HG03135 (cell line): Measurements from ENCODE around the gene TP73.

ENCODE experiments used
- ATAC-seq: cut with Tn5 transposase; IDR thresholded peaks from one replicate; pipeline ENCODE4 v1.9.1; 2021; ENCODE audit warnings: mild to moderate bottlenecking, moderate library complexity; ENCODE audit not compliant: unreplicated experiment

TP73 gene

DNA sequence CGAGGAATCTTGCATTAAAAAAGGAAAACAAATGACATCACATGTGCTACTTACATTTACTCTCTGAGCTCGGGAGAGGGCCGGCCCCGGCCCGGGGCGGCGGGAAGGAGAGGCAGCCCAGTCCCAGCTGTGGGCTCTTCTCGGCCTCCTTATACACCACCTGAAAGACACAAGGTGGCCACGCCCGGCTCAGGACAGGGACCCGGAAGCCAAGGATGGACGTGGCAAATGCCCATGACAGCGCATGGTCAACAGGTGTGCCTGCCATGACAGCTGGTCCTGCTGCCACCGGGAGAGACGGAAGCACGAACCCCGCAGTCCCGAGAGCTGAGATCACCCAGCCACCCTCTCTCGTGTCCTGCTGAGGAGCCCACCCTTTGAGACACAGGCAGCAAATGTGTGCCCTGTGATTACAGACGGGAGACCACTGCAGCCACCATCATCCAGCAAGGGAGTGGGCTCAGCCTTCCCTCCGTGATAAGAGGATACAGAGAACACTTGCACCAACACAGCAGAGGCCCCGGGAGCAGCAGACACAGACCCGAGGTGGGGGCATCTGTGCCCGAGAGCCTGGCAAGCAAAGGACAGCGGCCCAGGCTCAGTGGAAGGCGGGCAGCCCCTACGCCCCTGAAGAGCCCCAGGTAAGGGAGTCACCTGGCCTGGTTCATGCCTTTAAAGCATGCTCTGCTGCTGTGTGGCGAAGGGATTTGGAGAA lies 18.8 kb upstream of the TP73 start:
- ATAC-seq, result no peak

DNA sequence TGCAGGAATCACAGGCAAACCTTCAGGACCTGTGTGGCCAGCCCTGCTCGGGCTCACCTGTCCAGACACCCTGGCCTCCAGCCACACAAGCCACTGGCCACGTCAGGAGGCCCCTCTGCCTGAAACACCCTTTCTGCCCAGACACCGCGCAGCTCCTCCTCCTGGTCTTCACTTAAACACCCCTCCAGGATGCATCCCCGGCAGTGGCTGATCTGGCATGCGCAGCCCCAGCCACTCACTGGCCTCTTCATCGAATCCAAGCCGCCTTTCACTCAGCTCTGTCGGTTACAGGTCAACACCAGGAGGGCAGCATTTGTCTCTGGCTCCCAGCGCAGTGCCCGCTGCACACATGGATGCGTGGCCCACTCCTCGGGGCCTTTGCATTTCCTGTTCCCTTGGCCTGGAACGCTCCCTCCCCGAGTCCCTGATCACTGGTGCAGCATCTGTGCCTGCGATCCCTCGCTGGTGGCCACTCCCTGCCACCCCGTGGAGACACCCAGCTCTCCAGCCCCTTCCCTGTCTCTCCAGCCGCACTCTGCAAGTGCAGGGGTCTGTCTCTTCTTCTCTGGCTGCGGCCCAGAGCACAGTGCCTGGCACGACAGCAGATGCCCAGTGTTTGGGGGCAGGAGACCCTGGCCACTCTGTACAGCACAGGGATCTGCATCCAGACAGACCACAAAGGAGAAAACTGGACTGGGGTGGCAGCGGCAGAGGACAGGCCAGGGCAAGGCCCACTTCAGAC lies 18.1 kb upstream of the TP73 start:
- ATAC-seq, result no peak

DNA sequence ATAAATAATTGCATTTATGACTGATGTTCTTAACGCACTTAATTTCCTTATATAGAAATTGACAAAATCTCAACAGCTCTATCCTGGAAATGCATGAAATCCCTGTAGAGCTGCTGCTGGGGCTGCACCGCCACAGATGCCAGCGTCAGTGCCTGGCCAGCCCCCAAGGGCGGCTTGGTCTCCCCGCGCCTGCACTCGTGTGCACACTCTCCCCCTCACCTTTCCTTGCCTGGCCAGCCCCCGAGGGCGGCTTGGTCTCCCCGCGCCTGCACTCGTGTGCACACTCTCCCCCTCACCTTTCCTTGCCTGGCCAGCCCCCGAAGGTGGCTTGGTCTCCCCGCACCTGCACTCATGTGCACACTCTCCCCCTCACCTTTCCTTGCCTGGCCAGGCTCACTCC lies 16.2 kb upstream of the TP73 start:
- ATAC-seq, result no peak

DNA sequence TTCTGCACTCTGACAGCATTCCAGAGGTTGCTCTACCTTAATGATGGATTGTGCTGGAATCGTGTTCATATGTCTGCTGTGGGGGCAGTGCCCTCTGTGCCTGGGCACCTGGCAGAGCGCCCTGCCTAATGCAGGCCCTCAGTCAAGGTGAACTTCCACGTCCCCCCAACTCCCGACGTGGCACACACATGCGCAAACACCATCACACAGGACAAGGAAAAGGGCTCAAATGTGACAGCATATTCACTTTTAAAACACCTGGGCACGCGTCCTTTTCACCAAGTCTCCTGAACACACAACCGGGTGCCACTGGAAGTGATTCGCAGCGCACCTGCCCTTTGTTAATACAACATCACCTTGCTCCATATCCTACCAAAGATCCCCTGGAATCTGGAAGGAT lies 15.8 kb upstream of the TP73 start:
- ATAC-seq, result no peak

DNA sequence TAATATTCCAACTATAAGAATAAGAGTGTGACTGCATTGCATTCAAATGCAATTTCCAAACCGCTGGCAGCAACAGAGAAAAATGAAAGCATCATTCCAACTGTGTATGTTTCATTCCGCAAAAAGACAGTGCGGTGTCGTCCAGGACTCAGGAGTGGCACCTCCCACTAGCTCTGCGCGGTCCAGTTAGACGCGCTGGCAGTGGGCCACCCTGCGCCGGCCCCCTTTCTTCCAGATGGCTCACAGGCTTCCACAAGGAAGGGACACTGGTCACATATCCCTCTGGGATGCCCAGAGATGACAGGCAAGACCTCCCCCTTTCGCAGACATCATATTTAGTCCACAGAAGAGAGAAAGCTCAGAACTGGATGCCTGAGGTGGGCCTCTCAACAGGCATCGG lies 14.3 kb upstream of the TP73 start:
- ATAC-seq, result no peak

DNA sequence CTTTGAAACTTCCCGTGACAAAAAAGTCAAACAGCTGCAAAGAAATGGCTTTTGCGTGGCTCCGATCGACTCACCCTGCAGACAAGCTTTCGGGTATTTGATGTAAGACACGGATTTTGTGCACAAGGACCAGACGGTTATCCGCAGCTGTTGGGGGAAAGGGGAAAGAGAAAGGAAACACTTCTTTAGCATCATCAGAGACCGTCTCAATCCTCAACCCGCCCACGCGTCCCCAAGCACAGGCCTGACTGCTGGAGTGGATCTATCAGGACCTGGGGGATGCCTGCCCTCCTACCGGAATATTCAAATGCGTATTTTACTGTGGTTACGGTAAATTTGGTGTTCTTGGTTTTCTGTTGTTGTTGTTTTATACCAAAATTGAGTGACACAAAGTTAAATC lies 13.6 kb upstream of the TP73 start:
- no peak for ATAC-seq

DNA sequence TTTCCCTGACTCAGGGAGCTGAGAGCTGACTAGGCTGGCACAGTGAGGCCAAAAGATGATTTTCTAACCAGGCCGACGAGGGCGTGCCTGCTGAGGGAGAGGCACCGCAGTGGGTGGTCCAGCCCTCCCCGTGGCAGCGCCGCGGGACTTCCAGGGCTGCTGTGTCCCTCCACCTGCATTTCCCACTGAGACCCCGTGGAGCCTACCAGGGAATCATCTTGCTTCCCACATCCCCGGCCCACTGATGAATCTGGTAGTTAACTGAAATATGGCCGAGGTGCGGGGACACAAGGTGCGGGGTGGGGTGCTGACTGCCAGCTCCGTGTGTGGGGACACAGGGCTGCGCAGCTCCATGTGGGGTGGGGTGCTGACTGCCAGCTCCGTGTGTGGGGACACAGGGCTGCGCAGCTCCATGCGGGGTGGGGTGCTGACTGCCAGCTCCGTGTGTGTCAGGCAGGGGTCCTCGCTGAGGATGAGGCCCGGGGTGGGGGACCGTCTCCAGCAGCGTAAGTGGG lies 12.9 kb upstream of the TP73 start:
- ATAC-seq, result no peak

DNA sequence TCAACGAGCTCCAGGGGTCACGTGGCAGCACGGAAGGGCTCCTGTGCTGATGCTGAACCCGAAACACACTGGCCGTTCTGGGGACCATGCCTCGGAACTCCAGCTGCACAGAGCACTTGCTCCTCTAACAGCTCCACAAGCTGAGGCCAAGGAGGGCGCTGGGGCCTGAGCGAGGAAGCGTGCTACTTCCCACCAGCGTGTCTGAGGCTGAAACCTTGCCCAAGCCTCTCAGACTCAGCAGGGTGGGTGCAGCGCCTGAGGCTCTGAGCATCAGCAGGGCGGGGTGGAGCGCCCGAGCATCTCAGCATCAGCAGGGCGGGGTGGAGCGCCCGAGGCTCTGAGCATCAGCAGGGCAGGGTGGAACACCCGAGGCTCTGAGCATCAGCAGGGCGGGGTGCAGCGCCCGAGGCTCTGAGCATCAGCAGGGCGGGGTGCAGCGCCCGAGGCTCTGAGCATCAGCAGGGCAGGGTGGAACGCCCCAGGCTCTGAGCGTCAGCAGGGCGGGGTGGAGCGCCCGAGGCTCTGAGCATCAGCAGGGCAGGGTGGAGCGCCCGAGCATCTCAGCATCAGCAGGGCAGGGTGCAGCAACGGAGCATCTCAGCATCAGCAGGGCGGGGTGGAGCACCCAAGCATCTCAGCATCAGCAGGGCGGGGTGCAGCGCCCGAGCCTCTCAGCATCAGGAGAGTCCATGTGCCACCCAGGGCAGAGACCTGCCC lies 12.0 kb upstream of the TP73 start:
- no peak for ATAC-seq

DNA sequence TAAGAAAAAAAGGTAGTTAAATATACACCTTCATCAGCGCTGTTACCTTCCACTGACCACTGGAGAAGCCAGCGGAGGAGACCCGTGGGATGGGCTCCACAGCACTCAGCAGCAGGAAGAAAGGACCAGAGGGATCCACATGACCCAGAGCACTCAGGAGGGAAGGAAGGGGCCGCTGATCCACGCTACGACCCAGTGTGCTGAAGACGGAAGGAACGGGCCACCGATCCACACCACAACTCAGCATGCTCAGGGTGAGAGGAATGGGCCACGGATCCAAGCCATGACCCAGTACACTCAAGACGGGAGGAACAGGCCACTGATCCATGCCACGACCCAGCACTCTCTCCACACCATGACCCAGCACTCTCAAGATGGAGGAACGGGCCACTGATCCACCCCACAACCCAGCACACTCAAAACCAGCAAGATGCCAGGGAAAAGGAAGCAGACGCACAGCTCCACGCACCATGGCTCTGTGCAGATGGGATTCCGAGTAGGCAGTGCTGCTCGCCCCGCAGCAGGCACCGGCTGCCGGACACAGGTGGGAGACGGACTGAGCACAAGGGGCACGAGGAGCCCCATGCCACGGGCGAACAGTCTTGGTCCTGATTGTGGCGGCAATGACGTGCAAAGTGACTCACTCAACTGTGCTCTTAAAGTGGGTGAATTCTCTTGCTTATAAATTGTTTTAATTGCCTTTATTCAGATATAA lies 11.1 kb upstream of the TP73 start:
- ATAC-seq, result no peak

DNA sequence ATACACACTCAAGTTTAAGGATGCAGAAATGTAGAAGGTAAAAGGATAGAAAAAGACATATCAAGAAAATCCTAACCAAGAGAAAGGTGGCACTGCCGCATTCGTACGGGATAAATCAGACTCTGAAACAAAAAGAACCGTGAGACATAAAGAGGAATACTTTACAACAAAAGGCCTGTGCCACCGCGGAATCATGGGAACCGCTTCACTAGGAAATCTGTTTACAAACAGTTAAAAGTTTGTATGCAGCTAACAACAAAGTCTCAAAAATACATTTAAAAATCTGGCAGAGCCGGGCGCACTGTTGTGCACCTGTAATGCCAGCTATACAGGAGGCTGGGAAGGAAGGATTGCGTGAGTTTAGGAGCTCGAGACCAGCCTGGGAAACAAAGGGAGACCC lies 10.5 kb upstream of the TP73 start:
- ATAC-seq, result no peak

DNA sequence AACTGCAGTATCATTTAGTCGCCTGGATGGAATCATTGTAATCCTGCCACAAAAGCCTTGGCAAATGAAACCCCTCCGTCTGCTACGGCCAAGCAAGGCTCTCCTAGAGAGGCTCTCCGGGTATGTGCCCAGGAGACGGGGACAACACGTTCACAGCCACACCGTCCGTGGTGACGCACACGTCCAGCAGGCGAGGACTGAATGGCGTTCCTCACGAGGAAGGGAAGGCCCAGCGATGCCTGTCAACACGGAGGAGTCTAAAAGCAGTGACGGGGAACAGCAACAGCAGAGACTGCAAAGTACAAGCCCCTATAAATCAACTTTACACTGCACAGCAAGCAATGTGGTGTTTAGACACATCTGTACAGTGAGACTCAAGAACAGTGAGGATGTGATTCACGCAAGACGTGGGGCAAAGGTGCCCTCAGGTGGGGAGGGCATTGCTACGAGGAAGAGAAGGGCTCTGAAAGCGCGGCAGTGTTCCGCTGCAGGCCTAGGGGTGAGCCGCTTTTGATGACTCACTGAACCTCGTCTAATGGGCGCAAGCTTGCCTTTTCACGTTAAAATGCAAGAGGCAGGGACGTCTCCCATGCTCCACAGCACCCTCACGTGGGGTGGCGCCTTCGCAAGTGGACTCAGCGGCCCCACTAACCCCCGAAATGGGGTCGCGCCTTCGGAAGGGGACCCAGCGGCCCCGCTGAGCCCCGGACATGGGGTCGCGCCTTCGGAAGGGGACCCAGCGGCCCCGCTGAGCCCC lies 9.2 kb upstream of the TP73 start:
- ATAC-seq, result no peak

DNA sequence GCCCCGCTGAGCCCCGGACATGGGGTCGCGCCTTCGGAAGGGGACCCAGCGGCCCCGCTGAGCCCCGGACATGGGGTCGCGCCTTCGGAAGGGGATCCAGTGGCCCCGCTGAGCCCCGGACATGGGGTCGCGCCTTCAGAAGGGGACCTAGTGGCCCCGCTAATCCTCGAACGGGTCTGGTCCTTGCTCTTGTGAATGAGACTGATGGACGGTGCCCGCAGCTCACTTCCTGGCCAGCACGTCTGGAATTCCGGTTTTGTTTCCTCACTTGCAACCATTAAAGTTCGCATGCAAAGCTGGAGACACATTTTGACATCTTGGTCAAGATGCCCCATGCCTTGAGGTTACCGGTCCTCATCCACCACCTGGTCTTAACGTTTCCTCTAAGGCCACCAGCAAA lies 8.0 kb upstream of the TP73 start:
- ATAC-seq, result no peak

DNA sequence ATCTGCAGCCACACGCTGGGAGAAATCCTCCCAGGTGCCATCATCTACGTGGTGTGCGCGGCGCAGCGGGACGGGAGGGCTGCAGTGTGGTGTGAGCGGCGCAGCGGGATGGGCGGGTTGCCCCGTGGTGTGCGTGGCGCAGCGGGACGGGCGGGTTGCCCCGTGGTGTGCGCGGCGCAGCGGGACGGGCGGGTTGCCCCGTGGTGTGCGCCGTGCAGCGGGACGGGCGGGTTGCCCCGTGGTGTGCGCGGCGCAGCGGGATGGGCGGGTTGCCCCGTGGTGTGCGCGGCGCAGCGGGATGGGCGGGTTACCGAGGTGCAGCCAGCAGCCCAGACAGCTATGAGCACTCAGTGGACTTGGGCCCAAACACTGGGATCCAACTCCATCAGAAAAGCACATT lies 7.1 kb upstream of the TP73 start:
- ATAC-seq, result no peak

DNA sequence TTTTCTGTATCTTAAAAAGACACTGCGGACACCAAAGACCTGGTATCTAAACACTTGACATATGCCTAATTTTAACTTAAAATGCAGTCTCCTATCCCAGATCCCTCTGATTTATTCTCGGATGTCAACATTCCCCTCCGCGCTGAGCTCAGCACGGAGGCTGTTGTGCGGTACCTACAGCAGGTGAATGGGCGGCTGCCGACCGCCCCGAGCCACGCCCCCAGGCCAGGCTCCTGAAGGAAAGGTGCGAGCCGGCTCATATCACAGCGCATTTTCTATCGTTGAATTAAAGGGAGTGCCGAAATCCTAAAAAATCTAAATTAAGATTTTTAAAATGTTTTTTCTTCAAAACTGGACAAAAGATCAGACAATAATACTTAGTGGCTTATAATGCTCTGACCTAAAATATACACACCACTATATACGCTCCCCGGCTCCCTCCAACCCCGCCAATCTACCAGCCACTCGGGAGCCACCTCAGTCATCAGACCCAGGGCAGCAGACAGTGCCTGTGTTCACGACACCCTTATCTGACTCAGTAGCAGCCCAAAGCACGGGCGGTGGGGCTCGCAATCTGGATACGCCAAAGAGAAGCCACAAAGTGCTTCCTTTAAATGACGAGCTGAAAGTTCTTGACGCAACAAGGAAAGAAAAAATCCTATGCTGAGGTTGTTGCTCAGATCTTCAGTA lies 6.5 kb upstream of the TP73 start:
- no peak for ATAC-seq

DNA sequence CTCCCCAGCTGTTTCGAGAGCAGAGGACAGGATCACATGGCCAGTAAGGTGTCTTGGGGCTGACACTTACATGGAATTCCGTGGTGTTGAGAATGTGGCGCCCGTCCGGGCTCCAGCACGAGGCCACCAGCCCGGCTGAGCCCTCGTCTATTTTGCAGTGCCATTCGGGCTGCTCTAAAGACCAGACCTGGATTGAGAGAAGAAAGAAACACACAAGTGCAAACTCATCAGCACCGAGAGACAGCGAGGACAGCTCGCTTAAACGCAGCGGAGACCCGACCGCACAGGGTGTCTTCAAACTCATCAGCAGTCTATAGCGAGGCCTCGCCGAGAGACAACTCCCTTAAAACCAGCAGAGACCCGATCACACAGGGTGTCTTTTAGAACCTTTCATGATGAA lies 5.7 kb upstream of the TP73 start:
- no peak for ATAC-seq

DNA sequence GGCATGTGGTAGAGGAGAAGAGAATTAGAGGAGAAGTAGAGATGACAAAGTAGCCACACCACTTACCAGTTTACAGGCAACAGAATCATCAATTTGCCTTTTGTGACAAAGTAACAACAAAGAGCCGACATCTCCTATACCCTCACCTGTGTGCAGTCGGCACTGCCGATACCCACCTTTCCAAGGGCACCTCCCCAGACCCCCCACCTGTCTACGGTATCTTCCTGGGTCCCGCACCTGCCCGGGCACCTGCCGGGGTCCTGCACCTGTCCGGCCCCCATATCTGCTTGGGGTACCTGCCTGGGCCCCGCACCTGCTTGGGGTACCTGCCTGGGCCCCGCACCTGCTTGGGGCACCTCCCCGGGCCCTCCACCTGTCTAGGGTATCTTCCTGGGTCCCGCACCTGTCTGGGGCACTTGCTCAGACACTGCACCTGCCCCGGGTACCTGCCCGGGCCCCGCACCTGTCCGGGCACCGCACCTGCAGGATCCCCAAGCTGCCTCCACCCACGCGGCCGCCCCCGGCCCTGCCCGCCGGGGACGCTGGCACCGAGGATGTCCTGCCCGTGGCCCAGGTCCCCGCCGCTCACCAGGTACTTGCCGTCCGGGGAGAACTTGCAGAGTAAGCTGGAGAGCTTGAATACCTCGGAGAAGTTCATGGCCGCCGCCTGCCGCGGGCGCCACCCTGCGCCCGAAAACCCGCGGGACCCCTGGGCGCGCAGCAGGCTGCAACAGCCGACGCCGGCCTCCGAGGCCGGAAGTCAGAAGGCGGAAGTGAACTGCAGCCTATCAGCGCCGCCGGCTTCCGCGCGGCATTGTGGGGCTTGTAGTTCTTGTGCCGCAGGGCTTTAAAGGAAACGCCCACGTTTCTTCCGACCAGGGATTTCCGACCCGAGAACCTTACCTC lies 2.7 kb upstream of the TP73 start, which contains the start of gene WRAP73:
TSS of gene WRAP73 (minus strand) at position 762 of the 906 bp plus-strand sequence. CDS start at position 658, 104 bp downstream.
- peak; percentile 71 for ATAC-seq

DNA sequence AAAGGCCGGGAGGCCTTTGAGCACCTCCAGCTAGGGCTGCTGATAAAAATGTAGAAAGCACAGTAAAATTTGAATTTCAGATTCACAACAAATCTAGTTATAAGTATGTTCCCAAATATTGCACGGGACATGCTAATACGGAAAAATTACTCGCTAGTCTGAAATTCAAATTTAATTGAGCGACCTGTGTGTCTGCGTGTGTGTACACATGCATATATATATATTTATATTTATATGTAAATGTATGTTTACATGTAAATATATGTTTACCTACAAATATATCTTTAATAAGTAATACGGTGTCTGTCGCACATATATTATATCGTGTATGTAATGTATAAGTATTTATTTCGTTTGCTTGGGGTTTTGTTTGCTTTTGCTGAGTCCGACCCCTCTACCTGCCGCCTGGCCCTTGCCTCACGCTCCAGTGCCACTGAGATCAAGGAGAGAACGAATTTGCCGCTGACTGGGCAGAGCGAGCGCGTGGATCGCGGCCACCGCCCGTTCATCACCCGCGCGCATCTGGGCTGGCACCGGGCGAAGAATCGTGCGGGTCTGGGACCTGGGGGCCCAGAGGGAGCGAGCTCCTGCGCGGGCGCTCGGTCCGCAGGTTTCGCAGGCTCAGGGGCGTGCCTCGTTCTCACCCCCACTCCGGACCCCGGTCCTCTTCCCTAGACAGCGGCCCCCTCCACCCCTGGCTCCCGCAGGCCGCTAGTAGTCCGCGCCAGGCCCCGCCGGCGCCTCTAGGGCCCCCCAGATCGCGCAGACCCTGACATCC lies 1.9 kb upstream of the TP73 start:
- ATAC-seq, result no peak
